Stimulated activated CD4-positive, alpha-beta T cell treated with anti-CD3 and anti-CD28 coated beads, Interleukin-4, amount 100 ng/mL, for 48 hours (primary cell): ENCODE results near the gene TUBB2A.

Source experiments
- DNase-seq, 2 donors: peaks; one replicate each; pipeline ENCODE4 v3.0.0-alpha.2; 2020; ENCODE audit warnings: low read depth in 2 of 2

The TUBB2A gene

DNA sequence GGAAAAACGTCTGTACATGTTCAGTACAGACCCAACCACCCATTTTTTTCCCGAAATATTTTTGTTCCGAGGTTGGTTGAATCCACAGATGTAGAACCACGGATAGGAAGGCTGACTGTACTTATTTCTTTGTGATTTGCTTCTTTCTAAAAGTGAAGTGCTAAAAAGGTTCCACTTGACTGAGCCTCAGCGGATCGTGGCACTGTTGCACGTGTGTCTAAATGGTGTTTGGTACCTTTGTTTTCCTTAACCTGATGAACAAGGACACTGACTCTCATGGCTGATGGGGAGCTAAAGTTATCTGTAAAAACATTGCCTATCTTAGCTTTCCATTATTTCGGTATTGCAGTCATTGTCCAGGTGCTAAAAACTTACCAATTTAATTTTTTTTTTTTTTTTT is 32.7 kb downstream of the TUBB2A start:
- DNase-seq, result no peak

DNA sequence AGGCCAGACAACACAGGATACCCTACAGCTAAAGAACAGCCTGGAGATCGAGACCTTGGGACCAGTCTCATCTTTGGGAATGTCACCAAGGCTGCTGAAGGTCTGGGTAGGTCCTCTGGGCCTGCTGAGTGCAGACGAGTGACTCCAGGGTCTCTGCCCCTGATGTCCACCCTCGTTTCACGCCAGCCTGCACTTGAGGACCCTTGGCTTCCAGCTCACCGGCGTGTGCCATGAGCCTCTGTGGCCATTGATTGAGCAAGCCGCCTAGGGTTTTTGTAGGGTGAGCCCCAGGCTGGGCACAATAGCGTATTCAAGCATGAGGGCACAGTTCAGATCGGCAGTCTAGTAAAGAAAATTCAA is 34.5 kb downstream of the TUBB2A start:
- no peak for DNase-seq

DNA sequence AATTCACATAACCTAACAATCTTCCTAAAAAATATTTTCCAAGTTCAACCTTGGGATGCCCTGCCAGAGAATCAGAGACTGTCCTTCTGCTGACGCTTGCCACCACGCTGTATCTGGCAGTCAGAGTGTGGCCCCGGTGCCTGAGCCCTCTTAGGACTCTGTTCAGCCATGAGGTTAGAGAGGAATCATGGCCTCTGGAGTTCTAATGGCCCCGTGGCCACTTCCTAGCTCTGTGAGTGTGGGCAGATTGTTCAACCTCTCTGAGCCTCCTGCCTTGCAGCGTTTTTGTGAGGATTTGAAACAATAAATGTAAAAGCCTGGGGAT is 36.6 kb downstream of the TUBB2A start:
- DNase-seq, result no peak

DNA sequence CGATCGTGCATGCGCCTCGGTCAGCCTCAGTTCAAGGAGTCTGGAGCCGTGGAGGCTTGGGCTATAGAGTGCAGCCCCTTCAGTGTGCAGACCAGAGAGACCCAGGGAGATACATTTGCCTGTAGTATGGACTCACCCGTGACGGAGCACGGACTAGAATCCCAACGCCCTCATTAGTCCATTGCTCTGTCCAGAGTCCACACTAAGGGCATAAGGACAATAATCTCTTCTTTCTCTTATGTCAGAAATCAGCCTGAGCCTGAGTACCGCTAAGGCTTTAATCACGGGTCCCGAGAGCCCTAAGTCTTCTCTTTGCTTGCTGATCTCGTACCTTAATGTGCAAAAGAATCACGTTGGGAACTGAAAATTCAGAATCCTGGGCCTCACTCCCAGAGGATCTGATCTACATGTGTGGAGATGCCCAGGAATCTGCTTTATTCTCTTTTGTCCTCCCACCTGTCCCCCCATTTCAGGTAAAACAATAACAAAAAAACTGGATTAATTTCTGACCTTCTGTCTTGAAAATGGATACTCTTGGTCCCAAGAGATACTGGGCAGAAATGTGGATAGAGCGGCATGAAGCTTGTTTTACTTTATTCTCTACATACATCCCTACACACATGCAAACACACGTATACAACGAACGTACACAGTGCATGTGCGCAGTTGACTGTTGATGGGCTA is 38.2 kb downstream of the TUBB2A start:
- DNase-seq, result no peak

DNA sequence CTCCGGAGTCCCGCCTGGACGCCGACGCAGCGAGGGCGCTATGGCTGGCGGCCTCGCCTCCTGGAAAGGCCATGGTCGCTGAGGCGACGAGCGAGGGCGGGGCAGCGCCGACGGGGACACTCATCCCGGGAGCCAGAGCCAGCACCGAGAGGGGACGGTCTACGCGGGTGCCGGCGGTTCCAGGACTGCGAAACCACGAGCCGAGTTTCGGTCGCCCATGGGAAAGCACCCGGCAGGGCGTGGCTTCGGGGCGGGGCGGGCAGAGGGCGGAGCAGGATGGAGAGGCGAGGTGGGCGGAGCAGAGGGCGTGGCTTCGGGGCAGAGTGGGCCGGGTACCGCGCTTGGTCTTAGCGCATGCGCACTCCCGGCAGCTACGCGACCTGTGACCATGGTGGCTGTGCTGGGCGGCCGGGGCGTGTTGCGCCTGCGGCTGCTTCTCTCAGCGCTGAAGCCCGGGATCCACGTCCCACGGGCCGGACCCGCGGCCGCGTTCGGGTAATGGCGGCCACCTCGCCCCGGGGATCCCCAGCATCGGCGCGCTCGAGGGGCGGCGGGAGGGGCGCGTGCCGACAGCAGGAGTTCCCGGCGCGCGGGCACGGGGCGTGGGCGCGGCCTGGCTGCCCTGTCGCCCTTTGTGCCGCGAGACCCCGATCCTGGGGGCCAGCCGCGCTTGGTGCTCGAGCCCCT is 38.8 kb downstream of the TUBB2A start, which contains the start of gene BPHL:
Gene BPHL, plus strand, starts transcription at position 359 of the 687 bp plus-strand sequence. Its CDS starts 30 bp downstream, at position 389.
- peak; percentile 99 to 100 for DNase-seq

DNA sequence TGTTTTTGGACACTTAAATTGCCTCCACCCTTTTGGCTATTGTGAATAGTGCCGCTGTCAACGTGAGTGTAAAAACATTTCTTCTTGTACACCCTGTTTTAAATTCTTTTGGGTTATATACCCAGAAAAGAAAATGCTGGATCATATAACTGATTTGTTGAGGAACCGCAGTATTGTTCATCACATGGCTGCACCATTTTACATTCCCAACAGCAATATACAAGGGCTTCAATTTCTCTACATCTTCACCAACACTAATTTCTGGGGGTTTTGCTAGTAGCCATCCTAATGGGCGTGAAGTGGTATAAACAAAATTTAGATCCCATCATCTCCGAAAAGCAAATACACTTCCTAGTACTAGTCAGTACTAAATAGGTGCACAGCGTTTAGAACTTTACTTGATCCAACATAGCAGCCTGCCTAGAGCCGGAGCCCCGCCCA is 39.4 kb downstream of the TUBB2A start:
- DNase-seq, result no peak

DNA sequence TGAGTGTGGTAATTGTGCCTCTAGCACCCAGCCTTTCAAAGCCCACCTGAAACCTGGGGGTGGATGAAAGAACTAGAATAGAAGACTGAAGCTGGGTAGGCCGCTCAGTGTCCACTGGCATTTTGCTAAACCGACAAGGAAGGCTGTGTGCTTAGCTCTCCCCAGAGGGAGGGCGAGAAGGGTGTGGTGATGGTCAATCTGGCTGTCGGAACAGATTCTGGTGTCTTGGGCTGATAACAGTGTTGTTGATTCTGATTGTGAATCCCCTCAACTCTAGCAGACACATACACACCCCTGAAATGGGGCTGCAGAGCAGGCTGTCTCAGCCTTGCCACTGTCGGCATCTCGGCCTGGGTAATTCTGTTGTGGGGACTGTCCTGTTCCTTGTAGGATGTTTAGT is 43.0 kb downstream of the TUBB2A start:
- no peak for DNase-seq

DNA sequence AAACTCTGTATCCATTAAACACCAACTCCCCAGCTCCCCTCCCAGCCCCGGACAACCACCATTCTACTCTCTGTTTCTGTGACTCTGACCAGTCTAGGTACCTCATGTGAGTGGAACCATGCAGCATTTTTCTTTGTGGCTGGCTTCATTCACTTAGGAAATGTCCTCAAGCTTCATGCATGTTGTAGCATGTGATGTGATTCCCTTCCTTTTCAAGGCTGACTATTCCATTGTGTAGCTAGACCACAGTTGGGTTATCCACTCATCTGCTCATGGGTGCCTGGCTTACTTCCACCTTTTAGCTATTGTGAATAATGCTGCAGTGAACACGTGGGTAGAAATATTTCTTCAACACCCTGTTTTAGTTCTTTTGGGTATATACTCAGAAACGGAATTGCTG is 47.6 kb downstream of the TUBB2A start:
- no peak for DNase-seq

DNA sequence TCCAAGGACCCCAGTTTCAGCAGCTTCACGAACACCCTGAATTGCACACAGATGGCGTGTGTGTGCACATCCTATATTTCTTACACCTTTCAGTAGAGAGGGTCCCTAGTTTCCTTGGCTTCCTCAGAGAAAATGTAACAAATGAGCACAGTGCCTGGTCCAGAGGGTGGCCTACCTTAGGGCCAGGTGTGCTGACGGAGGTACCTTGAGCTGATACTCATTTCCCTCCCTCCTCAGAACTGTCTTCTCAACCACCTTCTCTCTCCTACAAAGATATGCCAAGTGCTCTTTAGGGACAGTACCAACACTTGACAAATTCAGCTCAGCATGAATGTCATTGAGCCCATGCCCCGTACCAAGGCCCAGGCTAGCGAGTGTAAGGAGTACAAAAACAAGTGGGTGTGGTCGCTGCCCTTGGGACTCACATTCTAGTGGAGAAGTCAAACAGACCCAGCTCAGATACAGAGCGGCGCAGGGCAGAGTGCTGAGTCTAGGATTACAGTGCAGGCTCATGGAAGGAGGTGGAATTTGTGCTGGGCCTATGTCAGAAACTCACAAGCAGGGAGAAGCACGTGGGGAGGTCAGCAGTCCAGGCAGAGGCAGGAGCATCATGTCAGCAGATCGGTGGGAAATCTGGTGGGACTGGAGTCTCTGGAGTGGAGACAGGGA is 48.5 kb downstream of the TUBB2A start:
- DNase-seq, result no peak
